Measurements from ENCODE around the gene ZNF185.

DNA sequence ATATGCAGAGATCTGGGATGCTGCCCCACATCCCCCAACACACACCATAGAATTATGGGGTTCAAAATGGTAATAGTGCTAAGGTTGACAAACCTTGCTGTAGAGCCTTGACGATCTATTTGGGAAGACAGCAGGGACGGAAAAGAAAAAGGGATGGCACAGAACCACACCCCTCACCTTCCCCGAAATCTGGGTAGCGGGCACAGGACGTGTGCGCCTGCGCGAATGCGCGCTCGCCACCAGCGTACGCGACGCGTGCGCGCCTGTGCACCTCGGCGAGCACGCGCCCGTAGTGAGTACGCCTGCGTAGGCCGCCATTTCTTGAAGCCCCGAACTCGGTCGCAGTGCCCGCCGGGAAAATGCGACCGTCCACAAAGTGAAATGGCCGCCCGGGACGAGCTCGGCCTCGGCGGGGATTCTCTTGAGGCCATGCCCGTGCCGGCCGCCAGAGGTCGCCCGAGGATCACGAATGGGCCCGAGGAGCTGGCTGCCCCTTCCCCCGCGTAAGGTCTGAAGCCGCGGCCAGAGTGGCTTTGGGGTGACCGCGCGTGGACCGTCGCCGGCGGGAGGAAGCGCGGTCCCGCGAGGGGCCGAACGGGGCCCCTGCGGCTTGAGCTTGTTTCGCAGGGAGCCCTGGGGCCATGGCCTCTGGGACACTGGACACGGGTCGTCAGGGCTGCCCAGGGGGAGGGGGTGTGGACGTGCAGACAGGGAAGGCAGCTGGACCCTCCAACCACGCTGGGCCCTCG, 43.6 kb downstream of the ZNF185 start:
- TF ChIP-seq POLR2AphosphoS5 (IDR thresholded peaks at IDR 0.05; ENCODE audit: borderline replicate concordance, low read depth, low read length) = peak; percentile 74
- no peak for TF ChIP-seq EZH2 (IDR thresholded peaks at IDR 0.05)

Data from SK-N-MC (cell line).